ENCODE measurements around the gene ZNF500.

ZNF500 gene

GRCh38 chr16:4768549-4769305, 1.8 kb upstream of the ZNF500 start:
- DNase-seq = peak; percentile 96

- DNase-seq = no peak
Measured at GRCh38 chr16:4767872-4768548, 1.0 kb upstream of the ZNF500 start.

DNA sequence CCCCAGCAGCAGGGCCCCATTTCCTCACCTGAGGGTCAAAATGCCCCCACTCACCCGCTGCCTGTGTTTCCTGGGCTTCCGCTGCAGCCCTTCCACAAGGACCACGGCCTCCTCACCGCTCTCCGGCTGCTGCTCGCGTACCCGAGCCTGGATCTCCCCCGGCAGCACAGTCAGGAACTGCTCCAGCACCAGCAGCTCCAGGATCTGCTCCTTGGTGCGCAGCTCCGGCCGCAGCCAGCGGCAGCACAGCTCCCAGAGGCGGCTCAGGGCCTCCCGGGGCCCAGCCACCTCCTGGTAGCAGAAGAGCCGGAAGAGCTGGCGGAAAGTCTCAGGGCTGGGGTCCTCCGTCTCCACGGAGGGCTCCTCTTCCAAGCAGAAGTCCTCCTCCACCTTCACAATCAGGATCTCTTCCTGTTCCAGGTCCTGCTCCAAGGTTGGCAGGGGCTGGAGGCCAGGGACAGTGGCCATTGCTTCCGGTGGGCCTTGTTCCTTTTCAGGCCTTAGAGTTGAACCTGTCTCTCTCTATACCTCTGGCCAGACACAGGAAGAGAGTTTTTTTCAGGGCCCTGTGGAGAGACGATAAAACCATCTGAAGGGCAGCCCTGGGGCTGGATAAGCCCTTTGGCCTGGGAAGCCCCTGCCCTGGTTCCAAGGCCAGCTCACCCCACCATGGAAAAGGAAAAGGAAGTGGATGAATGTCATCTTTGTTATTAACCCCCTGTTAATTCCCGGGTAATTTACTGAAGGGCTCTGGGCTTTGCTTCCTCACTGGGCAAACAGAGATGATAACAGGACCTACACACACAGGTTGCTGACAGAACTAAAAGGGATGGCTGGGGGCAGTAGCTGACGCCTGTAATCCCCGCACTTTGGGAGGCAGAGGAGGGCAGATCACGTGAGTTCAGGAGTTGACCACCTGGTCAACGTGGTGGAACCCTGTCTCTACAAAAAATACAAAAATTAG, 1.2 kb downstream of the ZNF500 start:
- DNase-seq = no peak

GRCh38 chr16:4763791-4764190, 3.2 kb downstream of the ZNF500 start:
- DNase-seq = no peak

DNA sequence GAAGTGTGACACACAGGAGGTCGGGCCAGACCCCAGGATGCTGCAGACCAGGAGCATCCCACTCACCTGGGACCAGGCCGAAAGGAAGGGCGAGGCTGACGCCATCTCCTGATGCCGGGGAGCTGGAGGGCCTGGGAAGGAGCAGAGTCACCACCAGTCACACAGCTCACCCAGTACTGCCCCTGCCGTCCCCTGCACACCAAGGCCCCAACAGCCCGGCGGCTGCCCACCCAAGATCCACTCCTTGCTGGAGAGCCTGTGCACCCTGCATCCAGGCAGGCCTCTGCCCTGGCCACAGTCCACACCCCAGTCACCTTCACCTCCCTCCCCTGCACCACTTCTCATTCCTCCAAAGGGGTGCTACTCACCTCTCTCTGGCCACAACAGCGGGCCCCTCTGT, 4.8 kb downstream of the ZNF500 start:
- DNase-seq = no peak

DNA sequence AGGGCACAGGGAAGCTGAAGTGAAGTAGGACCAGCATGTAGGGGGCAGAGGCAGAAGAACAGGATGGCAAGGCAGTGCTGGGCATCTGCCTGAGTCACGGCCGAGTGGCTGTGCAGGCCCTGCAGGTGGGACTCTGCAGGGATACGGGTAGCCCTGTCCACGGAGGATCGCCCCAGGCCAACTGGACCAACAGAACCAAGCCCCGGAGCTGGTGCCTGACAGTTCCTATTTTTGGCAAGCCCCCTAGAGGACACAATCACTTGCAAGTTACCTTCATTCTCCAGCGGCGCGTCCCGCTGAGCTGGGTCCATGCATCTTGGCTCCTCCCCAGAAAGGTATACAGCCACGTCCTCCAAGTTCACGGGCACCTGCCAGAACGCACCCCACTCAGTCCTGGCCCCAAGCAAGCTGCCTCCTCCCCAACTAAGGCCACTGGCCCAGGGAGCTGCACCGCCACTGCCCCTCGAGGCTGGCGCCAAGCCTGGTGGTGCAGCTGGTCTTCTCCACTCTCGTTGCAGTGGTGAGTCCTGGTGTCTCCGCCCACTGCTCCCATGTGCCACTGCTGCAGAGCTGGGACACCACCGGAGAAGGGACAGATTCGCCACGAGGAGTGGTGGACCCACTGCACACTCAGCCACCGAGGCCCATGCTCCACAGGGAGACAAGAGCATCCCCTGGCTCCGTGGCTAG, 6.6 kb downstream of the ZNF500 start:
- DNase-seq = no peak

GRCh38 chr16:4755687-4756086, 11.3 kb downstream of the ZNF500 start:
- no peak for DNase-seq

DNA sequence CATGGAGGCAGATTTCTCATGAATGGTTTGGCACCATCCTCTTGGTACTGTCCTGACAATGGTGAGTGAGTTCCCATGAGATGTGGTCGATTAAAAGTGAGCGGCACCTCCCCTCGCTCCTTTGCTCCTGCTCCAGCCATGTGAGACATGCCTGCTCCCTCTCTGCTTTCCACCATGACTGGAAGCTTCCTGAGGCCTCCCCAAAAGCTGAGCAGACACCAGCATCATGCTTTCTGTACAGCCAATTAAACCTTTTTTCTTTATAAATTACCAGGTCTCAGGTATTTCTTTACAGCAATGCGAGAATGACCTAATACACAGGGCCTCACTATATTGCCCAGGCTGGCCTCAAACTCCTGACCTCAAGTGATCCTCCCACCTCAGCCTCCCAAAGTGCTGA, 12.1 kb downstream of the ZNF500 start:
- DNase-seq = no peak

DNA sequence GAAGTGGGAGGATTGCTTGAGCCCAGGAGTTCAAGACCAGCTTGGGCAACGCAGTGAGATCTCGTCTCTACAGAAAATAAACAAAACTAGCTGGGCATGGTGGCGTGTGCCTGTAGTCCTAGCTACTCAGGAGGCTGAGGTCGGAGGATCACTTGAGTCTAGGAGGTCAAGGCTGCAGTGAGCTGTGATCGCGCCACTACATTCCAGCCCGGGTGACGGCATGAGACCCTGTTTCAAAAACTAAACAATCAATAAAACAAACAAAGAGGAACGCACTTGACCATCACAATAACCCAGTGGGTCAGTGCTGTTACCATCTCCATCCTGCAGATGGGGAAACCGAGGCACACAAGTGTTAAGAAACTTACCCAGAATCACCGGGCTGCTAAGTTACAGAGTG, 13.7 kb downstream of the ZNF500 start:
- no peak for DNase-seq

DNA sequence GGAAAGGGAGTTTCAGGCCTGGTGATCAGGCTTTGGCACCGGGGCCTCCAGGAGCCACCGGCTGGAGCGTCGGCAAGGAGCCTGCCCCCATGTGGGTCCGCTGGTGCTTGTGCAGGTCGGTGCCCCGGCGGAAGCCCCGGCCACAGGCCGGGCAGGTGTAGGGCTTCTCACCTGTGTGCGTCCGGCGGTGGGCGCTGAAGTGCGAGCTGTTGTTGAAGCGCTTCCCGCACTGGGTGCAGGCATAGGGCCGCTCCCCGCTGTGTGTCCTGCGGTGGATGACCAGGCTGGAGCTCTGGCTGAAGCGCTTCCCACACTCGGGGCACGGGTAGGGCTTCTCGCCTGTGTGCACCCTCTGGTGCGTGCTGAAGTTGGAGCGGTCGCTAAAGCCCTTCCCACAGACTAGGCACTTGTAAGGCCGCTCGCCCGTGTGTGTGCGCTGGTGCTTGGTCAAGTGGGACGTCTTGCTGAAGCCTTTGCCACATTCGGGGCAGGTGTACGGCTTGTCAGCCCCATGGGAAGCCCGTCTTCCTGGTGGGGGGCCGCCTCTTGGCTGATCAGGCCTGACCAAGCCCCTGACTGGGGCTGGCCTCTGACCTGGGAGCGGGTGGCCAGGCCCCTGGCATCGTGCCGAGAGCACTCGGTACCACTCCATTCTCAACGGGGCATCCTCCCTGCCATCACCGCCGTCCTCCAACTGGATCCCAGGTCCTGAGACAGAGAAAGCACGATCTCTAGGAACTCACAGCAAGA, 14.4 kb downstream of the ZNF500 start:
- DNase-seq = no peak

- DNase-seq = no peak
Measured at GRCh38 chr16:4750896-4751295, 16.1 kb downstream of the ZNF500 start.

- DNase-seq = no peak
Measured at GRCh38 chr16:4749700-4750257, 17.2 kb downstream of the ZNF500 start.

DNA sequence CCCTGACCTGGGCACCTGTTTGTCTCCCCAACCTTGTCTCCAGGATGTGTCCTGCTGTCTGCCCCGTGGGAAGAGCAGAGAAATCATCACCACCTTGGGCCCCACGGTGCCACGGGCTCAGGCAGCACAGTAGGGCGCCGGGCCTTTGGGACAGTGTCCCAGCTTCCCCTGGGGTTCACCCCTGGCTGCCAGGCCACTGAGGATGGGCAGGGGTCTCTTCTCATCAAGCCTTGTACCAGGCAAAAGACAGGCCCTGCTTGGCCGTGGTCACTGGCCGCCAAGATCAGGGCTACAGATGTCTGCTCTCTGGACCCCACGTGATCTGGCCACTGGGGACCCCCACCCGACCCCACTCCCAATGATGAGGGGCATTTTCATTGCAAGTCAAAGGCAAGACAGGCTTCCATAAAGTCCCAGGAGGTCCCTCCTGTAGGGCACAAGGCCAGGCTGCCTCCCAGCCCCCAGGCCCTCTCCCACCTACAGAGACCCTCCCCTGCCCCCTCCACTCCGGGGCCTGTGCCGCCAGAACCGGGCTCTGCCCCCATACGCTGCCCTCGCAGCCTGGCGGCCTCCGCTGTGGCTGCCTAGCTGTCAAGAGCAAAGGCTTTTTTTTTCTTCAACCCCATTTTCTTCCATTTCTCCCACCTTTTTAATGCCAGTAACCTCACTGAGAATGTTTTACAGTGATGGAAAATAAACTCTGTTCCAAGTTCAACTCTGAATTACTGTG, 18.1 kb downstream of the ZNF500 start:
- DNase-seq = no peak

DNA sequence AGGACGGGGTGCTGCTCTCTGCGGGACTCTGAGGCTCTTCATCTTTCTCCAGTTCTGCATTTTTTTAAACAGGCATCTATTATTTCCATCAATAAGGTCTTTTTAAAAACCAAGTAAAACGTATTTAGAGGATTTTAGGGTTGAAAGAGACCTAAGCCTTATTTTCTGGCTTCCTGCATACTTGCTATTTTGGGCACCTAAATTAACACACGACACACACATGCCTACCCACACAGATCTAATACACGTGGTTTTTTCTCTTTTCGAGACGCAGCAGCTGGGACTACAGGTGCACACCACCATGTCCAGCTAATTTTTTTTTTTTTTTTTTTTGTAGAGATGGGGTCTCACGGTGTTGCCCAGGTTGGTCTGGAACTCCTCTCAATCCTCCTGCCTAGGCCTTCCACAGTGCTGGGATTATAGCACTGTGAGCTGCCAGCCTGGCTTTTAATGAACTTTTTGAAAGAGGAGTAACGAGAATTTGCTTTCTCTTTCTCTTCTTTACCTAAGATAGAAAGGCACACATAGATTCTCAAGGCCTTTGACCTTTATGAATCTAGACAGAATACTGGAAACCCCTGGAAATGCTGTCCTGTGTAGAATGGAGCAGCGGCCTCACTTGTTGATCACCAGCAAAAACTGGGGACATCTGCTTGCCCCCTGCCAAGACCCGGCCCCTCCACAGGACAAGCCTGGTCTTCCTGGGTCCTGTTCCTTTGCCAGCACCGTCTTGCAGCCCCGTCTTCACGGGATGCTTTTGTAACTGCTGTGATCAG, 18.9 kb downstream of the ZNF500 start:
- no peak for DNase-seq

DNA sequence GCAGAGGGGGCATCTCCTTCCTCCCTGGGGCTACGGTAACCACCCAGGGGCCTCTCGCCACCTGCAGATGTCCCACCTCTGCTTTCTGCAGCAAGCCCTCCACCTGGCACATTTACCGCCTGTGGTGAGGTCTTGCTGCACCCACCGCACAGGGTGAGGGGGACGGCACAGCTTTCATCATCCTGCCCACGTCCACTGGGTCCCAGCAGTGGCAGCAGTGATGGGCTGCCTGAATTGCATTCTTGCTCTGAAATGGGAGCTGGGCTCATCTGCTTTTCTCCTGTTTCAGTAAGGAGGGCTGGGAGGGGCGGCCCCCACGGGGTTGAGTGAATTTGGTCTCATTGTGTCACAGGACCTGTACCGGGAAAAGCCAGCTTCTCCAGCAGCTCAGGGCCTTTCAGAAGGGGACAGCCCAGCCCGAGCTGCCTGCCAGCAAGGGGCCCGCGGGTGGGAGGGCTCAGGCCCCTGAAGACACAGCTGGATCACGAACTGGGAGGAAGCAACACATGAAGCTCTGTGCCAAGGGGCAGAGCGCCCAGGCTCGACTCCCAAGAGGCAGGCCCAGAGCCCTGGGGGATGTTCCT, 19.9 kb downstream of the ZNF500 start:
- no peak for DNase-seq

GRCh38 chr16:4746215-4746614, 20.7 kb downstream of the ZNF500 start:
- no peak for DNase-seq

GRCh38 chr16:4745274-4745569, 21.7 kb downstream of the ZNF500 start:
- DNase-seq = no peak

DNA sequence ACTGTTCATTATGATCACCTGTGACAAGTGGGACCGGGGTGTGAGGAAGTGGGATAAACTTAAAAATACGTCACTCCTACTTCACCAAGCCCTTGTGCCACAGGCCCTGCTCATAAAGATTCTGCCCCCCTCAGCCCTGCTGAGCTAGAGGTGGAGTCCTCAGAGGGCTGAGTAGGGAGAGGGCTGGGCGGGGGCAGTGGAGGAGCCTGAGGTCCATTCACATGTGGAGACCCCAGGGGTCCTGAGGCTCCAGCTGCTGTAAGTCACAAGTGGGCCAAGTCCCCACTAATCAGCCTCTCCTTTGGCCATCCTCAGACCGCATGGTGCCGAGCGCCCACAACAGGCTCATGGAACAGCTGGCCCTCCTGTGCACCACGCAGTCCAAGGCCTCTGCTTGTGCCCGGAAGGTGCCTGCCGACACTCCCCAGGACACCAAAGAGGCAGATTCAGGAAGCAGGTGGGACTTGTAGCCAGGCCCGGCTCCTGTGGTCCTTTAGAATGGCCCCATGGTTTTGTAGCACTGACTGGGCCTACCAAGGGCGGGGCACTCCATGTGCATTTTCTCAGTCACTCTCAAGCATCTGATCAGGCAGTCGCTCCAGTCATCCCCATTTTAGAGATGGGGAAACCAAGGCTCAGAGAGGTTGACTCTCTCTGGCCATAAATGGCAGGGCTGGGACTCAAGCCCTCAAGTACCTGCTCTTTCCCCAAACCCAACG, 22.2 kb downstream of the ZNF500 start:
- no peak for DNase-seq

DNA sequence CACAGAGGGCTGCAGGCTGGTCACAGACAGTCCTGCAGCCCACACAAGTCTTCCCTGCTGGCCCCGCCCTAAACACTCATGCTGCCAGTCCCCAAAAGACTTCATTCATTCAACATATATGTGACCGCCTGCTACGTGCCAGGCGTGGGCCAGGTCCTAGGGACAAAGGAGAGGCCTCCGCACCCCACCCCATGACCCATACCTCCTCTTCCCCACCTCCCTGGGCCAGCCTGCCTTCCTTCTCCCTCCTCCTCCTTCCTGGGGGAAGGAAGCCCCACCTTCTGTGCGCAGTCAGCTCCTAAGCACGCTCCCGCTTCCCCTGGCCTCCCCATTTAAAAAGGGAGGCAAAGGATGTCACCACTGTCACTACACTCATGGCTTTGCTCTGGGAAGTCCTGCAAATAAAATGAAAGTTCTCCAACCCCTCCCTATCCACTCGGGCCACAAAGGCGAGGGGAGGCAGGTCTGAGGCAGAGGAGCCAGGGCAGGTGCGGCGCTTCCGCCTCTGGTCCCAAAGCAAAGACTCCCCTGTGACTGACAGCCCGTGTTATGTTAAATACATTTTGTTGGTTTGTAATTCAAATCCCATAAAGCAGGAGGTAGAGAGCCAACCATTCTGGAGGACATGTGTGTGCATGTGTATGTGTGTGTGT, 23.6 kb downstream of the ZNF500 start:
- no peak for DNase-seq

Measured in NCI-H2171 treated with DMSO at 0.1 percent for 48 hours (cell line).